A673 (cell line): Measurements from ENCODE around the gene PRKAA1.
"Not testable (repeated sequence)": the region's sequence is repeated elsewhere in the genome, so short reads cannot be mapped to it uniquely, and the experiment has no call there.

Source experiments
- EZH2 ChIP-seq: fragments of 200-600 bp; sonication (generic); IDR thresholded peaks from 2 replicates; pipeline ENCODE4 v1.6.1; 2017; ENCODE audit warnings: borderline replicate concordance, low read depth, mild to moderate bottlenecking, mixed read lengths, antibody characterized with exemption, low read length; ENCODE audit not compliant: poor library complexity, severe bottlenecking
- TF ChIP-seq, protein P1 (sequence below): fragments of 300-800, 200-600 bp; sonication (generic); conservative IDR thresholded peaks from 2 replicates; pipeline ENCODE4 v1.5.1; 2017; ENCODE audit warnings: low read depth, mild to moderate bottlenecking, antibody characterized with exemption, low read length, moderate library complexity, mixed read lengths

DNA sequence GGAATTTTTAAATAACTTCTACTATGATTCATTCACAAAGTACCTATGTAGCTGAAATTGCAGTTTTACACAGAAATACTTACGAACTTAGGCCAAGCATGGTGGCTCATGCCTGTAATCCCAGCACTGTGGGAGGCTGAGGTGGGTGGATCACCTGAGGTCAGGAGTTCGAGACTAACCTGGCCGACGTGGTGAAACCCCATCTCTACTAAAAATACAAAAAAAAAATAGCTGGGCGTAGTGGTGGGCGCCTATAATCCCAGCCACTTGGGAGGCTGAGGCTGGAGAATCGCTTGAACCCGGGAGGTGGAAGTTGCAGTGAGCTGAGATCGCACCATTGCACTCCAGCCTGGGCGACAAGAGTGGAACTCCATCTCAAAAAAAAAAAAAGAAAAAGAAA is 5.5 kb downstream of the PRKAA1 start:
- TF ChIP-seq, protein P1, sequence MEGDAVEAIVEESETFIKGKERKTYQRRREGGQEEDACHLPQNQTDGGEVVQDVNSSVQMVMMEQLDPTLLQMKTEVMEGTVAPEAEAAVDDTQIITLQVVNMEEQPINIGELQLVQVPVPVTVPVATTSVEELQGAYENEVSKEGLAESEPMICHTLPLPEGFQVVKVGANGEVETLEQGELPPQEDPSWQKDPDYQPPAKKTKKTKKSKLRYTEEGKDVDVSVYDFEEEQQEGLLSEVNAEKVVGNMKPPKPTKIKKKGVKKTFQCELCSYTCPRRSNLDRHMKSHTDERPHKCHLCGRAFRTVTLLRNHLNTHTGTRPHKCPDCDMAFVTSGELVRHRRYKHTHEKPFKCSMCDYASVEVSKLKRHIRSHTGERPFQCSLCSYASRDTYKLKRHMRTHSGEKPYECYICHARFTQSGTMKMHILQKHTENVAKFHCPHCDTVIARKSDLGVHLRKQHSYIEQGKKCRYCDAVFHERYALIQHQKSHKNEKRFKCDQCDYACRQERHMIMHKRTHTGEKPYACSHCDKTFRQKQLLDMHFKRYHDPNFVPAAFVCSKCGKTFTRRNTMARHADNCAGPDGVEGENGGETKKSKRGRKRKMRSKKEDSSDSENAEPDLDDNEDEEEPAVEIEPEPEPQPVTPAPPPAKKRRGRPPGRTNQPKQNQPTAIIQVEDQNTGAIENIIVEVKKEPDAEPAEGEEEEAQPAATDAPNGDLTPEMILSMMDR, result not testable (repeated sequence)
- TF ChIP-seq EZH2, result not testable (repeated sequence)
